OCI-LY3 (cell line): Measurements from ENCODE around the gene ZNF488.

Source experiments
- H2AFZ ChIP-seq: fragments of 200-600, 300-600 bp; shearing (Covaris generic); 2 replicates; pipeline ENCODE4 v1.6.0; 2014; ENCODE audit warnings: antibody characterized with exemption, low read depth, low read length
- H3K27ac ChIP-seq: fragments of 200-600, 300-600 bp; sonication (generic); 2 replicates; pipeline ENCODE4 v1.5.1; 2014; ENCODE audit warnings: mild to moderate bottlenecking, low read length, moderate library complexity, mixed read lengths
- H3K27me3 ChIP-seq: fragments of 200-600, 300-600 bp; sonication (generic); 2 replicates; pipeline ENCODE4 v1.6.1; 2014; ENCODE audit warnings: low read depth, low read length, mixed read lengths
- H3K36me3 ChIP-seq: fragments of 200-600, 300-600 bp; sonication (generic); replicated peaks from 2 replicates; pipeline ENCODE3; 2014; ENCODE audit warnings: low read depth, low read length, mixed read lengths
- H3K4me1 ChIP-seq: fragments of 300-600, 200-600 bp; sonication (generic); 2 replicates; pipeline ENCODE4 v1.6.1; 2014; ENCODE audit warnings: low read length, mixed read lengths
- H3K4me2 ChIP-seq: fragments of 200-600, 300-600 bp; sonication (generic); 2 replicates; pipeline ENCODE4 v1.6.1; 2014; ENCODE audit warnings: low read length, mixed read lengths
- H3K4me3 ChIP-seq: fragments of 300-600, 200-600 bp; sonication (generic); 2 replicates; pipeline ENCODE4 v1.5.1; 2014; ENCODE audit warnings: antibody characterized with exemption, mild to moderate bottlenecking, low read length, moderate library complexity
- H3K79me2 ChIP-seq: fragments of 300-600, 200-600 bp; shearing (Covaris generic); 2 replicates; pipeline ENCODE4 v1.6.1; 2014; ENCODE audit warnings: mild to moderate bottlenecking, low read length, mixed read lengths
- H3K9ac ChIP-seq: fragments of 300-600, 200-600 bp; shearing (Covaris generic); 2 replicates; pipeline ENCODE4 v1.6.0; 2014; ENCODE audit warnings: mild to moderate bottlenecking, low read length, moderate library complexity
- H3K9me3 ChIP-seq: fragments of 200-600, 300-600 bp; shearing (Covaris generic); 2 replicates; pipeline ENCODE4 v1.6.1; 2014; ENCODE audit warnings: low read length, mixed read lengths; ENCODE audit not compliant: insufficient read depth
- H4K20me1 ChIP-seq: fragments of 200-600, 300-600 bp; sonication (generic); 2 replicates; pipeline ENCODE4 v1.6.1; 2016; ENCODE audit warnings: low read length, mixed read lengths; ENCODE audit not compliant: insufficient read depth
- EZH2phosphoT487 ChIP-seq: fragments of 200-600 bp; shearing (Covaris generic); IDR thresholded peaks from 2 replicates; pipeline ENCODE4 v1.6.1; 2018; ENCODE audit warnings: antibody characterized with exemption, mixed run types, low read depth
- TF ChIP-seq, protein P1 (sequence below): fragments of 200-600, 300-600 bp; sonication (generic); IDR thresholded peaks from 2 replicates; pipeline ENCODE4 v1.5.1; 2014; ENCODE audit warnings: antibody characterized with exemption, low read length, low read depth

The ZNF488 gene

GRCh38 chr10:47325303-47326291, 58.5 kb downstream of the ZNF488 start:
- Histone ChIP-seq H3K9me3 (no peaks in the 10 kb centered on the region), H3K9ac (no peak overlapping the region), H3K4me2 (no peak overlapping the region), H3K27ac (no peak overlapping the region), H3K79me2 (no peaks in the 10 kb centered on the region), H2AFZ (no peak overlapping the region), H3K4me3 (no peak overlapping the region), H4K20me1 (no peaks in the 10 kb centered on the region), H3K4me1 (no peaks in the 10 kb centered on the region), H3K27me3 (no peaks in the 10 kb centered on the region), H3K36me3 (no peaks in the 10 kb centered on the region)
- TF ChIP-seq EZH2phosphoT487 = no peak
- TF ChIP-seq, protein P1, sequence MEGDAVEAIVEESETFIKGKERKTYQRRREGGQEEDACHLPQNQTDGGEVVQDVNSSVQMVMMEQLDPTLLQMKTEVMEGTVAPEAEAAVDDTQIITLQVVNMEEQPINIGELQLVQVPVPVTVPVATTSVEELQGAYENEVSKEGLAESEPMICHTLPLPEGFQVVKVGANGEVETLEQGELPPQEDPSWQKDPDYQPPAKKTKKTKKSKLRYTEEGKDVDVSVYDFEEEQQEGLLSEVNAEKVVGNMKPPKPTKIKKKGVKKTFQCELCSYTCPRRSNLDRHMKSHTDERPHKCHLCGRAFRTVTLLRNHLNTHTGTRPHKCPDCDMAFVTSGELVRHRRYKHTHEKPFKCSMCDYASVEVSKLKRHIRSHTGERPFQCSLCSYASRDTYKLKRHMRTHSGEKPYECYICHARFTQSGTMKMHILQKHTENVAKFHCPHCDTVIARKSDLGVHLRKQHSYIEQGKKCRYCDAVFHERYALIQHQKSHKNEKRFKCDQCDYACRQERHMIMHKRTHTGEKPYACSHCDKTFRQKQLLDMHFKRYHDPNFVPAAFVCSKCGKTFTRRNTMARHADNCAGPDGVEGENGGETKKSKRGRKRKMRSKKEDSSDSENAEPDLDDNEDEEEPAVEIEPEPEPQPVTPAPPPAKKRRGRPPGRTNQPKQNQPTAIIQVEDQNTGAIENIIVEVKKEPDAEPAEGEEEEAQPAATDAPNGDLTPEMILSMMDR = no peak

- Histone ChIP-seq H3K4me2 (no peak overlapping the region), H4K20me1 (no peaks in the 10 kb centered on the region), H3K79me2 (no peaks in the 10 kb centered on the region), H3K4me1 (no peaks in the 10 kb centered on the region), H2AFZ (no peak overlapping the region), H3K36me3 (no peaks in the 10 kb centered on the region), H3K27me3 (no peaks in the 10 kb centered on the region), H3K27ac (no peak overlapping the region), H3K9ac (no peak overlapping the region), H3K9me3 (no peaks in the 10 kb centered on the region), H3K4me3 (no peak overlapping the region)
- TF ChIP-seq EZH2phosphoT487 = no peak
- TF ChIP-seq, protein P1 = no peak
These were observed 60.3 kb downstream of the ZNF488 start for GRCh38 chr10:47323636-47324296.

- Histone ChIP-seq H2AFZ (no peak overlapping the region), H3K9me3 (no peaks in the 10 kb centered on the region), H3K36me3 (no peaks in the 10 kb centered on the region), H3K4me3 (no peak overlapping the region), H3K4me1 (no peaks in the 10 kb centered on the region), H3K79me2 (no peaks in the 10 kb centered on the region), H3K27me3 (no peaks in the 10 kb centered on the region), H3K9ac (no peak overlapping the region), H3K27ac (no peak overlapping the region), H3K4me2 (no peak overlapping the region), H4K20me1 (no peaks in the 10 kb centered on the region)
- no peak for TF ChIP-seq EZH2phosphoT487
- TF ChIP-seq, protein P1 = no peak
These were observed 61.0 kb downstream of the ZNF488 start for GRCh38 chr10:47323087-47323486.

- Histone ChIP-seq H3K27me3 (no peaks in the 10 kb centered on the region), H3K27ac (no peak within 1 kb of the TSS), H3K36me3 (no peaks in the 10 kb centered on the region), H3K79me2 (no peaks in the 10 kb centered on the region), H2AFZ (no peak within 1 kb of the TSS), H3K4me2 (no peak within 1 kb of the TSS), H4K20me1 (no peaks in the 10 kb centered on the region), H3K9me3 (no peaks in the 10 kb centered on the region), H3K9ac (no peak within 1 kb of the TSS), H3K4me3 (no peak within 1 kb of the TSS), H3K4me1 (no peaks in the 10 kb centered on the region)
- TF ChIP-seq, protein P1 = no peak
- no peak for TF ChIP-seq EZH2phosphoT487
These were observed 61.6 kb downstream of the ZNF488 start, which contains the start of gene GDF2 for GRCh38 chr10:47322300-47323061. Gene GDF2, plus strand, starts transcription at chr10:47322454. Its CDS starts 215 bp downstream, at chr10:47322669.
